Measurements from ENCODE around the gene CDH23.

CDH23 gene

GRCh38 chr10:71844084-71844483 lies 447.4 kb downstream of the CDH23 start:
- no peak for ATAC-seq

GRCh38 chr10:71844695-71845094 lies 448.0 kb downstream of the CDH23 start:
- no peak for TF ChIP-seq ARNTL (CRISPR knock-in tag; IDR thresholded peaks at IDR 0.05; ENCODE audit: borderline replicate concordance, low read depth)
- TF ChIP-seq ZNF8 (CRISPR knock-in tag; IDR thresholded peaks at IDR 0.05) = no peak
- TF ChIP-seq ESRRG (CRISPR knock-in tag; IDR thresholded peaks at IDR 0.05) = no peak
- TF ChIP-seq CSDC2 (CRISPR knock-in tag; IDR thresholded peaks at IDR 0.05) = no peak
- no peak for TF ChIP-seq CSRNP3 (CRISPR knock-in tag; IDR thresholded peaks at IDR 0.05)
- TF ChIP-seq ZNF565 (CRISPR knock-in tag; conservative IDR thresholded peaks at IDR 0.05; ENCODE audit: low read depth) = no peak
- TF ChIP-seq TSHZ2 (CRISPR knock-in tag; IDR thresholded peaks at IDR 0.05) = no peak
- no peak for TF ChIP-seq PATZ1 (CRISPR knock-in tag; IDR thresholded peaks at IDR 0.05; ENCODE audit: borderline replicate concordance)
- TF ChIP-seq OSR1 (CRISPR knock-in tag; IDR thresholded peaks at IDR 0.05) = no peak
- no peak for TF ChIP-seq PPARA (CRISPR knock-in tag; IDR thresholded peaks at IDR 0.05; ENCODE audit: borderline replicate concordance)
- no peak for TF ChIP-seq BACH2 (CRISPR knock-in tag; IDR thresholded peaks at IDR 0.05; ENCODE audit: borderline replicate concordance)
- no peak for TF ChIP-seq ZFP3 (CRISPR knock-in tag; IDR thresholded peaks at IDR 0.05)
- ATAC-seq = no peak

More at GRCh38 chr10:71844084-71844483, 447.4 kb downstream of the CDH23 start:
- TF ChIP-seq ARNTL (CRISPR knock-in tag; IDR thresholded peaks at IDR 0.05; ENCODE audit: borderline replicate concordance, low read depth) (no peak), TOX (CRISPR knock-in tag; IDR thresholded peaks at IDR 0.05; ENCODE audit: borderline replicate concordance) (no peak), OSR1 (CRISPR knock-in tag; IDR thresholded peaks at IDR 0.05) (no peak), TSHZ2 (CRISPR knock-in tag; IDR thresholded peaks at IDR 0.05) (no peak), SNAI2 (CRISPR knock-in tag; IDR thresholded peaks at IDR 0.05) (no peak), CSDC2 (CRISPR knock-in tag; IDR thresholded peaks at IDR 0.05) (no peak), ZC3H10 (CRISPR knock-in tag; IDR thresholded peaks at IDR 0.05) (no peak), CREB5 (CRISPR knock-in tag; IDR thresholded peaks at IDR 0.05; ENCODE audit: low read depth) (no peak)

- TF ChIP-seq ZNF565 (CRISPR knock-in tag; conservative IDR thresholded peaks at IDR 0.05; ENCODE audit: low read depth) = no peak
- TF ChIP-seq PATZ1 (CRISPR knock-in tag; IDR thresholded peaks at IDR 0.05; ENCODE audit: borderline replicate concordance) = no peak
- TF ChIP-seq TOX (CRISPR knock-in tag; IDR thresholded peaks at IDR 0.05; ENCODE audit: borderline replicate concordance) = no peak
- no peak for TF ChIP-seq SNAI2 (CRISPR knock-in tag; IDR thresholded peaks at IDR 0.05)
- TF ChIP-seq ESRRG (CRISPR knock-in tag; IDR thresholded peaks at IDR 0.05) = no peak
- TF ChIP-seq ZFP30 (CRISPR knock-in tag; IDR thresholded peaks at IDR 0.05) = no peak
- TF ChIP-seq ZNF70 (CRISPR knock-in tag; IDR thresholded peaks at IDR 0.05) = no peak
- no peak for ATAC-seq
Observed at GRCh38 chr10:71845410-71846405, 449.0 kb downstream of the CDH23 start.
